ENCODE measurements around the gene SMPD3.

DNA sequence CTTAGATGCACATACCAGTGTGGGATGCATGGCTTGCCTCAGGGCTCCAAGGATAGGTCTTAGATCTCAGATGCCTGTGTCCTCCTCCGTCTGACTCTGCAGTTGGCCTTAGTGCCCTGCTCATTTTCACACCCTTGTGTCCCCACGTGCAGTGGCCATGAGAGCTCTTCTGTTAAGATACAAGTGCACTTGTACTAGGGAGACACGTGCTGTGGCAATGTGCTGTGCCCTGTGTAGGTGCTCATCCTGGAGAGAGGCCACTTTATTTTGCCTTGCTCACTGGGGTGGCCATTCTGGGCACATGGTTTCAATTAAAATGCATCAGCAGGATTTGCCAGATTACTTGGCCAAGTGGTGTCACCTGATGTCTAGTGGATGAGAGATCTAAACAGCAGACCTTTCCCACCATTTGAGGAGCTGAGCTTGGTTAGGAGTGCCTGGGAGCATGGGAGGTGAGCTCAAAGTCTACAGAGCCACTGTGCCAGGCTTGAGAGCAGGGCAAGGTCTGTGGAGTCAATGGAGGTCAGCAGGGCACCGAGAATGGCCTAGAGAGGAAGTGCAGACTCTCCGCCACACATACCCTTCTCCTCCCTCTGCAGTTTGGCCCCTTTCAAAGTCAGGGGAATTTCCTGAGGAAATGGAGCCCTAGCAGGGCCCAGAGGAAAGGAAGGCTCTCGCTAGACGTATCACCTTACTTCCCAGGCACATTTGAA is 25.2 kb upstream of the SMPD3 start:
- TF ChIP-seq, protein P1, sequence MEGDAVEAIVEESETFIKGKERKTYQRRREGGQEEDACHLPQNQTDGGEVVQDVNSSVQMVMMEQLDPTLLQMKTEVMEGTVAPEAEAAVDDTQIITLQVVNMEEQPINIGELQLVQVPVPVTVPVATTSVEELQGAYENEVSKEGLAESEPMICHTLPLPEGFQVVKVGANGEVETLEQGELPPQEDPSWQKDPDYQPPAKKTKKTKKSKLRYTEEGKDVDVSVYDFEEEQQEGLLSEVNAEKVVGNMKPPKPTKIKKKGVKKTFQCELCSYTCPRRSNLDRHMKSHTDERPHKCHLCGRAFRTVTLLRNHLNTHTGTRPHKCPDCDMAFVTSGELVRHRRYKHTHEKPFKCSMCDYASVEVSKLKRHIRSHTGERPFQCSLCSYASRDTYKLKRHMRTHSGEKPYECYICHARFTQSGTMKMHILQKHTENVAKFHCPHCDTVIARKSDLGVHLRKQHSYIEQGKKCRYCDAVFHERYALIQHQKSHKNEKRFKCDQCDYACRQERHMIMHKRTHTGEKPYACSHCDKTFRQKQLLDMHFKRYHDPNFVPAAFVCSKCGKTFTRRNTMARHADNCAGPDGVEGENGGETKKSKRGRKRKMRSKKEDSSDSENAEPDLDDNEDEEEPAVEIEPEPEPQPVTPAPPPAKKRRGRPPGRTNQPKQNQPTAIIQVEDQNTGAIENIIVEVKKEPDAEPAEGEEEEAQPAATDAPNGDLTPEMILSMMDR (conservative IDR thresholded peaks at IDR 0.05; ENCODE audit: low read depth, low read length) = no peak
- no peak for TF ChIP-seq EZH2 (IDR thresholded peaks at IDR 0.05; ENCODE audit: borderline replicate concordance, low read depth, low read length, poor library complexity, severe bottlenecking)
